ENCODE measurements around the gene SMARCA2.

The SMARCA2 gene

DNA sequence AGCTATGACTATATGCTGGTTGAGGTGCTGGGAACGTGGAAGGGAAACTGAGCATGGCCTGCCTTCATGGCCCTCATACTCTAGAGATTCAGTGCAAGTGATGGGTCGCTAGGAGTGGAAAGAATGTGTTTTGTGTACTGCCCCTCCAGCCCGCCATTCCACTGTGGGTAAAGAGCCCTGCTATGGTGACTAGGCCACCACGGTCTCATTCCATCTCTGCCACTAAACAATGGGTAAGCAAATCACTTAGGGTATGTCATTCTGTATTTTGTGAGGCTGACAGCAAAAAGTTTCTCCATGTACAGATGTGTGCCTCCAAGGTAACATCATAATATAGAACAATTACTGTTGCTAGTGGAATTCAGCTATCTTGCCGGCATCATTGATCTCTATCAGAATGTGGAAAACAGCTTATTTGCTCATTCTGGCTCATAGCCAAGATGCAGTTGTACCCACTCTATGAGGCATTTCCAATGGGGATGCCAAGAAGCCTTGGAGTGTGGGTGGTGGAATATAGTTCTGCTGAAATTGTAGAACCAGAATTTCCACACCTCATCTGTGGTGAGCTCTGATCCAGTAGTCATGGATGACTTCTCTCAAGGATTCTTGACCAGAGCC is 12.5 kb downstream of the SMARCA2 start:
- DNase-seq (ENCODE audit: extremely low read depth, low read depth): no peak
- TF ChIP-seq, protein P1, sequence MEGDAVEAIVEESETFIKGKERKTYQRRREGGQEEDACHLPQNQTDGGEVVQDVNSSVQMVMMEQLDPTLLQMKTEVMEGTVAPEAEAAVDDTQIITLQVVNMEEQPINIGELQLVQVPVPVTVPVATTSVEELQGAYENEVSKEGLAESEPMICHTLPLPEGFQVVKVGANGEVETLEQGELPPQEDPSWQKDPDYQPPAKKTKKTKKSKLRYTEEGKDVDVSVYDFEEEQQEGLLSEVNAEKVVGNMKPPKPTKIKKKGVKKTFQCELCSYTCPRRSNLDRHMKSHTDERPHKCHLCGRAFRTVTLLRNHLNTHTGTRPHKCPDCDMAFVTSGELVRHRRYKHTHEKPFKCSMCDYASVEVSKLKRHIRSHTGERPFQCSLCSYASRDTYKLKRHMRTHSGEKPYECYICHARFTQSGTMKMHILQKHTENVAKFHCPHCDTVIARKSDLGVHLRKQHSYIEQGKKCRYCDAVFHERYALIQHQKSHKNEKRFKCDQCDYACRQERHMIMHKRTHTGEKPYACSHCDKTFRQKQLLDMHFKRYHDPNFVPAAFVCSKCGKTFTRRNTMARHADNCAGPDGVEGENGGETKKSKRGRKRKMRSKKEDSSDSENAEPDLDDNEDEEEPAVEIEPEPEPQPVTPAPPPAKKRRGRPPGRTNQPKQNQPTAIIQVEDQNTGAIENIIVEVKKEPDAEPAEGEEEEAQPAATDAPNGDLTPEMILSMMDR (IDR thresholded peaks at IDR 0.05; ENCODE audit: low read depth, low read length): no peak

DNA sequence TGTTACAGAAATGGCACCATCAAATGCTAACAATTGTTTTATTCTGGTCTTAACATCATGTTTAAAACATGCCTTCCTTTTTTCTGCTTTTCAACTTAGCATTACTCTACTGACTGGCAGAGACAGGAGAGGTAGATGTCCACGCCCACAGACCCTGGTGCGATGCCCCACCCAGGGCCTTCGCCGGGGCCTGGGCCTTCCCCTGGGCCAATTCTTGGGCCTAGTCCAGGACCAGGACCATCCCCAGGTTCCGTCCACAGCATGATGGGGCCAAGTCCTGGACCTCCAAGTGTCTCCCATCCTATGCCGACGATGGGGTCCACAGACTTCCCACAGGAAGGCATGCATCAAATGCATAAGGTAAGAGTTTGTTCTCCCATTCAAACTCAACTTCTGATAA is 13.7 kb downstream of the SMARCA2 start:
- no peak for DNase-seq (ENCODE audit: extremely low read depth, low read depth)
- TF ChIP-seq, protein P1 (IDR thresholded peaks at IDR 0.05; ENCODE audit: low read depth, low read length): no peak

DNA sequence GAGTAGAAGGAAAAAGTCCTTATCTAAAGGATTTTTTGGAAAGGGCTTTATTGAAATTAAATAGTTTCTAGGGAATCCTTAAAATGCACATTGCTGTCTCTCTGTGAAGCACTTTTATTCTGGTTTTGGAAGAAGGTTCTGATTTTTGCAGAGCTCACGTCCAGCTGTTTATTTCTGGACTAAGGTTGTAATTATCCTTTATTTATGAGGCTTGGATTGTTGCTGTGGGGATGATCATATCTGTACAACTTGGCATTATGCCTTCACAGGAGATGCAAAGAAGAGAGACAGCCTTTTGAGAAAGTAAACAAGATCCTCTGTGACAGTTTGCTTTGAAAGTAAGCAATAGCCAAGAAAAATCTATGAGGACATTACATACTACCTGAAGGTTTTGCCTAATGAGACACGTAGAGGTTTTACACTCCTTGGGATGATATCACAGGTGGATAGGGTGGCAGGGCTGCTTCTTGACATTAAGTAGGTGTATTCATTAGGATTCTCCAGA is 14.6 kb downstream of the SMARCA2 start:
- TF ChIP-seq, protein P1 (IDR thresholded peaks at IDR 0.05; ENCODE audit: low read depth, low read length): no peak
- no peak for DNase-seq (ENCODE audit: extremely low read depth, low read depth)

- TF ChIP-seq, protein P1 (IDR thresholded peaks at IDR 0.05; ENCODE audit: low read depth, low read length): no peak
- no peak for DNase-seq (ENCODE audit: extremely low read depth, low read depth)
These were observed 17.1 kb downstream of the SMARCA2 start for GRCh38 chr9:2032234-2032633.

DNA sequence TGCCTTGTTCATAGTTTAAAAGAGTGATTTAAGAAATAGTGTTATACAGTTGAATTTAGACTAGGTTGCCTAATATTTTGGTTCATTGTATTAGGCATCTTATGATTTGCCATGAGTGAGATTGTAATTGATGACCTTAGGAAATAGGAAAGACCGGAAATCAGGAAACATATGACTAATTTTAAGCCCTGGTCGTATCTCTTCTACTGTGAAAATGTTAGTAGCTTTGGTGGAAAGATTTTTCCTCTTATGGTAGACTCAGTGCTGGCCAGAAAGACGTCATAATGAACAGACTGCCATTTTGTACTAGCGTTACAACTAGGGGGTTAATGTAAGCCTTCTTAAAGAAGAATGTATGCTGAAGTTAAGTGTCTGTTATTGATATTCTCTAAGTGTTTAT is 21.7 kb downstream of the SMARCA2 start:
- TF ChIP-seq, protein P1 (IDR thresholded peaks at IDR 0.05; ENCODE audit: low read depth, low read length): no peak
- no peak for DNase-seq (ENCODE audit: extremely low read depth, low read depth)

DNA sequence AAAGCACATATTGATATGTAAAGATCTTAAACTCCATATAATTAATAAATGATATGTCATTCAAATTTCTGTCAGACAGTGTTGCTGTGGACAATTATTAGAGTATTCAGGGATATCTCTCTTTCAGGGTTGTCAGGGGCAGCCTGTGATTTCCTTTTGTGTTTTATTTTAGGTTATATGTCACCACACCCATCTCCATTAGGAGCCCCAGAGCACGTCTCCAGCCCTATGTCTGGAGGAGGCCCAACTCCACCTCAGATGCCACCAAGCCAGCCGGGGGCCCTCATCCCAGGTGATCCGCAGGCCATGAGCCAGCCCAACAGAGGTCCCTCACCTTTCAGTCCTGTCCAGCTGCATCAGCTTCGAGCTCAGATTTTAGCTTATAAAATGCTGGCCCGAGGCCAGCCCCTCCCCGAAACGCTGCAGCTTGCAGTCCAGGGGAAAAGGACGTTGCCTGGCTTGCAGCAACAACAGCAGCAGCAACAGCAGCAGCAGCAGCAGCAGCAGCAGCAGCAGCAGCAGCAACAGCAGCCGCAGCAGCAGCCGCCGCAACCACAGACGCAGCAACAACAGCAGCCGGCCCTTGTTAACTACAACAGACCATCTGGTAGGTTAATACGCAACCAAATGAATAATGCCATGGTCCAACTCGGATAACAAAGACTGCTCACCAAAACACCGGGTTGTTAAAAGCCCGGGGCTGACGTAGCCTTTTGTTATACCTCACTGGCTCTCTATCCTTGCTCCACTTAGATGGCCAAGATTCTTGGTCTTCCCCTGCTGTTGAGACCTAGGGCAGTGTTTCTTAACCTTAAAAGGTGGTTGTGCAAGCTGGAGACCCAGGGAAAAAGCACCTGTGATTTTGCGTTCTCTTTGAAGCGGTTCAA is 24.4 kb downstream of the SMARCA2 start:
- no peak for DNase-seq (ENCODE audit: extremely low read depth, low read depth)
- TF ChIP-seq, protein P1 (IDR thresholded peaks at IDR 0.05; ENCODE audit: low read depth, low read length): no peak

- TF ChIP-seq, protein P1 (IDR thresholded peaks at IDR 0.05; ENCODE audit: low read depth, low read length): no peak
- DNase-seq (ENCODE audit: extremely low read depth, low read depth): no peak
These were observed 25.7 kb downstream of the SMARCA2 start for GRCh38 chr9:2040828-2041227.
